IMR-90 (cell line): Measurements from ENCODE around the gene SNRK. TPM values are rescaled to one million over a fixed set of nuclear protein-coding genes. Genes with fewer than 3 reads are reported as not detected.

Source experiments
- ATAC-seq: fragments of 200-7000 bp; cut with Tn5 transposase; 2 replicates; pipeline ENCODE4 v1.9.1; 2020; ENCODE audit warnings: low read depth, mild to moderate bottlenecking, moderate library complexity
- BruUV-seq: library from RNA; stranded (reverse); fragments of 400-500 nt; replicated peaks from 2 replicates; lab custom pipeline; 2021; lab: Mats Ljungman, UMichigan
- CTCF ChIA-PET: fragments of 300-600 bp; formaldehyde crosslinking; extraction: SDS; loops from one replicate; lab custom pipeline; 2021; ENCODE audit warnings: antibody characterized with exemption; lab: Yijun Ruan, JAX
- POLR2A ChIA-PET: fragments of 300-600 bp; sonication (Branson Sonifier 250); formaldehyde crosslinking; loops from one replicate; lab custom pipeline; 2022; ENCODE audit warnings: antibody characterized with exemption; ENCODE audit not compliant: unreplicated experiment; lab: Charles Lee
- DNase-seq: peaks from one replicate; pipeline ENCODE4 v3.0.0; 2013
- H2AFZ ChIP-seq: replicated peaks from 2 replicates; pipeline ENCODE3; 2013; ENCODE audit warnings: low read length, mild to moderate bottlenecking; ENCODE audit not compliant: poor library complexity
- H2AK5ac ChIP-seq: 2 replicates; pipeline ENCODE4 v1.6.1; 2013; ENCODE audit warnings: low read depth, low read length, inconsistent platforms
- H2AK9ac ChIP-seq: replicated peaks from 2 replicates; pipeline ENCODE3; 2013; ENCODE audit warnings: mild to moderate bottlenecking, low read depth, low read length, moderate library complexity; ENCODE audit not compliant: poor library complexity
- H2BK120ac ChIP-seq: 2 replicates; pipeline ENCODE4 v1.6.1; 2013; ENCODE audit warnings: low read depth, low read length, inconsistent platforms
- H2BK15ac ChIP-seq: 3 replicates; pipeline ENCODE4 v1.6.1; 2013; ENCODE audit warnings: low read depth, low read length, inconsistent platforms
- H2BK20ac ChIP-seq: 2 replicates; pipeline ENCODE4 v1.6.1; 2013; ENCODE audit warnings: low read depth, mild to moderate bottlenecking, inconsistent platforms, low read length, moderate library complexity
- H2BK5ac ChIP-seq: 2 replicates; pipeline ENCODE4 v1.6.1; 2013; ENCODE audit warnings: mild to moderate bottlenecking, low read depth, low read length, inconsistent platforms; ENCODE audit not compliant: poor library complexity, severe bottlenecking
- H3K14ac ChIP-seq: replicated peaks from 2 replicates; pipeline ENCODE4 v1.6.1; 2013; ENCODE audit warnings: low read depth, low read length, inconsistent platforms
- H3K18ac ChIP-seq: 2 replicates; pipeline ENCODE4 v1.6.1; 2013; ENCODE audit warnings: low read depth, low read length, control low read depth
- H3K23ac ChIP-seq: 2 replicates; pipeline ENCODE4 v1.6.1; 2013; ENCODE audit warnings: low read depth, low read length, inconsistent platforms
- H3K27ac ChIP-seq: 2 replicates; pipeline ENCODE4 v1.5.1; 2013; ENCODE audit warnings: mild to moderate bottlenecking, control low read depth, low read length; ENCODE audit not compliant: insufficient read depth
- H3K27me3 ChIP-seq: 2 replicates; pipeline ENCODE4 v1.6.1; 2013; ENCODE audit warnings: low read length; ENCODE audit not compliant: control insufficient read depth, insufficient read depth
- H3K36me3 ChIP-seq: 2 replicates; pipeline ENCODE4 v1.6.1; 2013; ENCODE audit warnings: low read length, mixed read lengths; ENCODE audit not compliant: control insufficient read depth, insufficient read depth
- H3K4ac ChIP-seq: 2 replicates; pipeline ENCODE4 v1.6.1; 2013; ENCODE audit warnings: low read depth, low read length, inconsistent platforms
- H3K4me1 ChIP-seq: 2 replicates; pipeline ENCODE4 v1.6.1; 2013; ENCODE audit warnings: low read length, mixed read lengths; ENCODE audit not compliant: control insufficient read depth, insufficient read depth
- H3K4me2 ChIP-seq: 2 replicates; pipeline ENCODE4 v1.6.1; 2013; ENCODE audit warnings: low read depth, mild to moderate bottlenecking, control low read depth, low read length, moderate library complexity
- H3K4me3 ChIP-seq: 2 replicates; pipeline ENCODE4 v1.5.1; 2013; ENCODE audit warnings: low read depth, mild to moderate bottlenecking, control low read depth, low read length, moderate library complexity; ENCODE audit not compliant: insufficient read depth
- H3K56ac ChIP-seq: 2 replicates; pipeline ENCODE4 v1.6.1; 2013; ENCODE audit warnings: low read length, inconsistent platforms; ENCODE audit not compliant: insufficient read depth; ENCODE audit errors: extremely low read depth
- H3K79me1 ChIP-seq, 2 experiments: 2 replicates each; pipeline ENCODE4 v1.6.1; 2013; ENCODE audit warnings: low read length in 2 of 2, inconsistent platforms in 1 of 2, low read depth in 1 of 2
- H3K9ac ChIP-seq: 2 replicates; pipeline ENCODE4 v1.6.1; 2013; ENCODE audit warnings: low read depth, low read length, control low read depth
- H3K9me1 ChIP-seq: 2 replicates; pipeline ENCODE4 v1.6.1; 2013; ENCODE audit warnings: low read length, inconsistent platforms; ENCODE audit not compliant: insufficient read depth
- H3K9me3 ChIP-seq: 2 replicates; pipeline ENCODE4 v1.6.1; 2013; ENCODE audit warnings: low read length; ENCODE audit not compliant: control insufficient read depth, insufficient read depth
- H4K20me1 ChIP-seq: 2 replicates; pipeline ENCODE4 v1.6.1; 2013; ENCODE audit warnings: low read length, inconsistent platforms; ENCODE audit not compliant: insufficient read depth
- H4K5ac ChIP-seq: 2 replicates; pipeline ENCODE4 v1.6.1; 2013; ENCODE audit warnings: mild to moderate bottlenecking, low read depth, low read length, control low read depth
- H4K8ac ChIP-seq, 2 experiments: 2 replicates each; pipeline ENCODE4 v1.6.1; 2013; ENCODE audit warnings: low read depth in 2 of 2, low read length in 2 of 2, control low read depth in 1 of 2, inconsistent platforms in 1 of 2
- H4K91ac ChIP-seq: 2 replicates; pipeline ENCODE4 v1.6.1; 2013; ENCODE audit warnings: low read depth, low read length, inconsistent platforms; ENCODE audit not compliant: insufficient read depth
- BHLHE40 ChIP-seq: fragments of 150-350 bp; IDR thresholded peaks from 2 replicates; pipeline ENCODE4 v1.6.1; 2016; ENCODE audit warnings: mild to moderate bottlenecking, low read depth, low read length
- CEBPB ChIP-seq: IDR thresholded peaks from 2 replicates; pipeline ENCODE4 v1.6.1; 2012; ENCODE audit warnings: low read depth, low read length, improper control_type of control experiment
- CHD1 ChIP-seq: IDR thresholded peaks from 2 replicates; pipeline ENCODE4 v1.6.1; 2012; ENCODE audit warnings: low read depth, low read length, improper control_type of control experiment
- CTCF ChIP-seq: conservative IDR thresholded peaks from 2 replicates; pipeline ENCODE4 v1.5.1; 2012; ENCODE audit warnings: mild to moderate bottlenecking, low read depth, low read length, improper control_type of control experiment
- ELK1 ChIP-seq: fragments of 150-350 bp; IDR thresholded peaks from 2 replicates; pipeline ENCODE4 v1.6.1; 2016; ENCODE audit warnings: low read depth, mild to moderate bottlenecking, low read length, moderate library complexity, borderline replicate concordance
- FOS ChIP-seq: fragments of 150-350 bp; IDR thresholded peaks from 2 replicates; pipeline ENCODE4 v1.6.1; 2016; ENCODE audit warnings: low read depth, low read length
- MAFK ChIP-seq: IDR thresholded peaks from 2 replicates; pipeline ENCODE4 v1.6.1; 2012; ENCODE audit warnings: low read depth, low read length, improper control_type of control experiment
- MAZ ChIP-seq: IDR thresholded peaks from 2 replicates; pipeline ENCODE4 v1.6.1; 2012; ENCODE audit warnings: low read depth, mild to moderate bottlenecking, low read length, improper control_type of control experiment, moderate library complexity, borderline replicate concordance
- MXI1 ChIP-seq: IDR thresholded peaks from 2 replicates; pipeline ENCODE4 v1.6.1; 2012; ENCODE audit warnings: low read depth, mild to moderate bottlenecking, low read length, moderate library complexity, borderline replicate concordance
- NFE2L2 ChIP-seq: fragments of 150-350 bp; IDR thresholded peaks from 2 replicates; pipeline ENCODE4 v1.6.1; 2016; ENCODE audit warnings: low read depth, mild to moderate bottlenecking, low read length
- POLR2A ChIP-seq: IDR thresholded peaks from 2 replicates; pipeline ENCODE4 v1.6.1; 2012; ENCODE audit warnings: mild to moderate bottlenecking, low read depth, low read length
- RAD21 ChIP-seq: IDR thresholded peaks from 2 replicates; pipeline ENCODE4 v1.6.1; 2012; ENCODE audit warnings: low read length, improper control_type of control experiment
- RCOR1 ChIP-seq: IDR thresholded peaks from 2 replicates; pipeline ENCODE4 v1.6.1; 2012; ENCODE audit warnings: mild to moderate bottlenecking, low read length, improper control_type of control experiment; ENCODE audit not compliant: insufficient replicate concordance
- RFX5 ChIP-seq: IDR thresholded peaks from 2 replicates; pipeline ENCODE4 v1.8.0; 2012; ENCODE audit warnings: low read depth, mild to moderate bottlenecking, low read length, moderate library complexity
- SMC3 ChIP-seq: fragments of 150-350 bp; IDR thresholded peaks from 2 replicates; pipeline ENCODE4 v1.6.1; 2016; ENCODE audit warnings: low read depth, mild to moderate bottlenecking, antibody characterized with exemption, low read length, moderate library complexity
- USF2 ChIP-seq: fragments of 150-350 bp; IDR thresholded peaks from 2 replicates; pipeline ENCODE4 v1.6.1; 2017; ENCODE audit warnings: mild to moderate bottlenecking, antibody characterized with exemption, low read length, low read depth
- WGBS, 2 experiments: methylation state at CpG; one replicate each; pipeline versions ENCODE4 v1.1.5 to v1.1.7; 2013; ENCODE audit warnings: missing lambda C conversion rate in 2 of 2; ENCODE audit not compliant: insufficient read length in 1 of 2; ENCODE audit errors: extremely low coverage in 2 of 2; 5-methylcytosine and 5-hydroxymethylcytosine counted together
- dilution Hi-C: fragments of 300-500 bp; cut with HindIII; formaldehyde crosslinking; loops from one replicate; pipeline ENCODE4 v1.14.3; 2018; ENCODE audit warnings: low sequenced_read_pairs; ENCODE audit not compliant: unreplicated experiment
- in situ Hi-C: fragments of 300-500 bp; cut with MboI; formaldehyde crosslinking; loops from 3 replicates; pipeline ENCODE4 v1.14.3; 2019; ENCODE audit warnings: low sequenced_read_pairs, inconsistent platforms, mixed read lengths
- intact Hi-C: fragments of 100-400 bp; cut with micrococcal nuclease; formaldehyde crosslinking; loops from 2 replicates; pipeline ENCODE4 v1.10.0; 2022
- polyA plus RNA-seq, 3 experiments: library from polyadenylated mRNA; depleted of rRNA; stranded (reverse); fragments of >200 nt; gene quantifications; 2 replicates each; pipeline ENCODE4 v1.2.3, GENCODE V29; 2012; ENCODE audit warnings: low replicate concordance in 1 of 3
- total RNA-seq: library from RNA; depleted of rRNA; stranded (reverse); fragments of >200 nt; gene quantifications from 2 replicates; pipeline ENCODE4 v1.2.3, GENCODE V29; 2012

SNRK gene
- total and polyA plus RNA-seq, 2 of the 4 experiments (the other 2 are of a cell fraction), result 4.7 to 23.1 TPM

GRCh38 chr3:43289401-43289800, 3.1 kb downstream of the SNRK start:
- no TSS peak for BruUV-seq
- POLR2A ChIA-PET, result no interaction called here
- H3K18ac ChIP-seq, result no peak overlapping the region
- DNase-seq (no peak), ATAC-seq (no peak)
- peaks cover 30 to 55% of the 10 kb centered on the region in 2 experiments; a peak in 3 of 4 replicates for H3K79me1 ChIP-seq
- H2BK120ac ChIP-seq, result no peak overlapping the region
- no peak overlapping the region for H3K27ac ChIP-seq
- H3K9ac ChIP-seq, result no peak overlapping the region
- peak overlapping the region; percentile 78; the same call in 1 of the 2 replicates for H3K23ac ChIP-seq
- no peak overlapping the region for H2BK20ac ChIP-seq
- dilution Hi-C loops (no loop called here), intact Hi-C loops (loop anchor here (10.0 kb wide), 1 partner anchor 125 kb away; no protein-coding TSS in a partner anchor), in situ Hi-C loops (no loop called here)
- H4K91ac ChIP-seq, result no peak overlapping the region
- peak overlapping the region in 1 of 2 experiments; percentile 29; a peak in 1 of 4 replicates for H4K8ac ChIP-seq
- no peak overlapping the region for H3K4me3 ChIP-seq
- peak overlapping the region; percentile 36; the same call in 1 of the 2 replicates for H3K4ac ChIP-seq
- H3K27me3 ChIP-seq, result no peaks in the 10 kb centered on the region; the same call in 1 of the 2 replicates
- peak overlapping the region; percentile 44; the same call in 1 of the 2 replicates for H3K14ac ChIP-seq
- peaks cover 54% of the 10 kb centered on the region for H4K20me1 ChIP-seq
- no peak overlapping the region for H2BK5ac ChIP-seq
- no peak overlapping the region for H2BK15ac ChIP-seq
- H2AK5ac ChIP-seq, result no peak overlapping the region
- CTCF ChIA-PET, result no interaction called here
- H3K4me2 ChIP-seq, result peak overlapping the region; percentile 3; the same call in 1 of the 2 replicates
- H3K4me1 ChIP-seq, result peaks cover 15% of the 10 kb centered on the region
- WGBS, 2 experiments, result 100% methylated on average over 1 of the region's 2 CpGs; no CpG with 5 or more reads in 1 of the 2 experiments
- H3K36me3 ChIP-seq, result peaks cover 8% of the 10 kb centered on the region; the same call in 1 of the 2 replicates
- no peak overlapping the region for H3K56ac ChIP-seq
- no peaks in the 10 kb centered on the region for H3K9me3 ChIP-seq
- H3K9me1 ChIP-seq, result peaks cover 31% of the 10 kb centered on the region
- no peak overlapping the region for H4K5ac ChIP-seq
- TF ChIP-seq CEBPB, result no peak
- no peak for TF ChIP-seq RCOR1
- no peak for TF ChIP-seq MAFK
- no peak for TF ChIP-seq RAD21
- no peak for TF ChIP-seq CTCF
- no peak for TF ChIP-seq MAZ
- no peak for TF ChIP-seq ELK1
- no peak for TF ChIP-seq FOS
- no peak for TF ChIP-seq BHLHE40
- TF ChIP-seq NFE2L2, result no peak
- TF ChIP-seq CHD1, result no peak
- TF ChIP-seq MXI1, result no peak
- TF ChIP-seq SMC3, result no peak
- TF ChIP-seq USF2, result no peak
- TF ChIP-seq RFX5, result no peak
- TF ChIP-seq POLR2A, result no peak
- H2AFZ ChIP-seq, result no peak overlapping the region
- no peak overlapping the region for H2AK9ac ChIP-seq
